GM18867 (cell line): Measurements from ENCODE around the gene PTPRN2.
"Not testable (repeated sequence)": the region's sequence is repeated elsewhere in the genome, so short reads cannot be mapped to it uniquely, and the experiment has no call there.

Experiments
- ATAC-seq: cut with Tn5 transposase; IDR thresholded peaks from one replicate; pipeline ENCODE4 v1.9.1; 2021; ENCODE audit warnings: mild to moderate bottlenecking, moderate library complexity; ENCODE audit not compliant: unreplicated experiment

PTPRN2 gene

GRCh38 chr7:158166386-158167340, 421.0 kb downstream of the PTPRN2 start:
- no peak for ATAC-seq

DNA sequence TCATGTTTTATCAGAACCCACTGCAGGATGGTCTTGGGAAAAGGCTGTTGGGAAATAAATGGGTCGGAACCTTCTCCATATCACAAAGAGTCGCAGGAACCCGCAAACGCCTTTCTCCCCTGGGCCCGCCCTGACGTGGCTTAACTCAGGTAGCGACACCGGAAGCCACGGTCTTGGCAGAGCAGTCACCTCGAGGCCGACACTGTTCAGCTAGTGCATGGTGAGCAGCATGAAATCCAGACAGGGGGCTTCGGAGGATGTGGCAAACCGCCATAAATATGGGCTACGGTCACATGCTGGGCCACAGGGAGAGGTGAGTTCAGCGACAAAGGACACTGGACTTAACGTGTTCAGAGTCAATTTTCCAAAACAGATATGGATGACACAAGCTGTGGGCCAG, 421.9 kb downstream of the PTPRN2 start:
- ATAC-seq: no peak

- ATAC-seq: no peak
These were observed 423.2 kb downstream of the PTPRN2 start for GRCh38 chr7:158164101-158165095.

- ATAC-seq: no peak
These were observed 426.4 kb downstream of the PTPRN2 start for GRCh38 chr7:158161194-158161593.

- no peak for ATAC-seq
These were observed 427.4 kb downstream of the PTPRN2 start for GRCh38 chr7:158160199-158160598.

DNA sequence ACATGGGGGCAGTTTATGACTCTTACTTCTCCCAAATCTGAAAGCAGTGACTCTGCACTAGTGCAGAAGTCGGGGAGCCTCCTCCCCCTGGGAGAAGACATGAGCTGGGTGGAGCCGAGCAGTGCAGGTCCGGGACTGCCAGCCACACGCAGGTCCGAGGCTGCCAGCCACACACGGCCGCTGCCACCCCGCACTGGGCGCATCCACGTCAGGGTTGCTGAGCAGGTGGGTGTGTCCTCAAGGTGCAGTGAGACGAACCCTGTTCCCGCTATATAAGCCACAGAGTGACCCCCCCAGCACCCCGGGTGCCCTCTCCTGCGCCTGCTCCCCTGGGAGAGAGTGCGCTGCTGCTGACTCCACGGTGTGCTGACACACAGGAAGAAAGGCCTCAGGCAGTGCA, 430.2 kb downstream of the PTPRN2 start:
- ATAC-seq: no peak

DNA sequence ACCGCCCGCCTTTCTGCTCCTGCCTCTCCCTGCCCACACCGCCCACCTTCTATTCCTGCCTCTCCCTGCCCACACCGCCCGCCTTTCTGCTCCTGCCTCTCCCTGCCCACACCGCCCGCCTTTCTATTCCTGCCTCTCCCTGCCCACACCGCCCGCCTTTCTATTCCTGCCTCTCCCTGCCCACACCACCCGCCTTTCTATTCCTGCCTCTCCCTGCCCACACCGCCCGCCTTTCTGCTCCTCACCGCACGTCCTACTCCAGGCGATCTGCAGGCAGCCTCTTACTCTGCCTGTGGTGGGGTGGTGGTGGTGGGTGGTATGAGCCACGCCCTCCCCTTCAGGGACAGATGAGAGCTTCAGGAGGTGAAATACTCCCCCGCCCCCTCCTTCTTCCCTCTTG, 436.4 kb downstream of the PTPRN2 start:
- ATAC-seq: not testable (repeated sequence)

DNA sequence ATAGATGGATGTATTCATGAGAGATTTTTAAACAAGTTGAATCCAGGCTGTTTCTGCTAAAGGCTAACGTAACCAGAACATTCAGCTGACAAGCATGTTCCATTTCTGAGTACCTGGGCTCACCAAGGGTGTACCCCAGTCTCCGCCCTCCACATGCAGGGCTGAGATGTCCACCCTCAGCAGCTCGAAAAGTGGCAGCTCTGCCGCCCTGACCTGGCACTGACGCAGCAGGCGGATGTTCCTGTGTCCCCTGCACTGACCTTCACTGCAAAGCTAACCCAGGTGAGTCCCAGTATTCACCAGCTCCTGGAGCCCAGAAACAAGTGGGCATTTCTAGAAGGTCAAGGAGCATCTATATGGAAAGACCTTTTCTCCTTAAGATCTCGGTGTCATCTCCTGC, 437.4 kb downstream of the PTPRN2 start:
- no peak for ATAC-seq

DNA sequence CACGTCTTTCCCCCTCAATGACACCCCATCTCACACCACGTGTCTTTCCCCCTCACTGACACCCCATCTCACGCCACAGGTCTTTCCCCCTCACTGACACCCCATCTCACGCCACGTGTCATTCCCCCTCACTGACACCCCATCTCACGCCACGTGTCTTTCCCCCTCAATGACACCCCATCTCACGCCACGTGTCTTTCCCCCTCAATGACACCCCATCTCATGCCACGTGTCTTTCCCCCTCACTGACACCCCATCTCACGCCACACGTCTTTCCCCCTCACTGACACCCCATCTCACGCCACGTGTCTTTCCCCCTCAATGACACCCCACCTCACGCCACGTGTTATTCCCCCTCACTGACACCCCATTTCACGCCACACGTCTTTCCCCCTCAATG, 440.2 kb downstream of the PTPRN2 start:
- not testable (repeated sequence) for ATAC-seq

GRCh38 chr7:158145370-158145769, 442.3 kb downstream of the PTPRN2 start:
- ATAC-seq: no peak

- ATAC-seq: no peak
These were observed 444.2 kb downstream of the PTPRN2 start for GRCh38 chr7:158143196-158144120.

DNA sequence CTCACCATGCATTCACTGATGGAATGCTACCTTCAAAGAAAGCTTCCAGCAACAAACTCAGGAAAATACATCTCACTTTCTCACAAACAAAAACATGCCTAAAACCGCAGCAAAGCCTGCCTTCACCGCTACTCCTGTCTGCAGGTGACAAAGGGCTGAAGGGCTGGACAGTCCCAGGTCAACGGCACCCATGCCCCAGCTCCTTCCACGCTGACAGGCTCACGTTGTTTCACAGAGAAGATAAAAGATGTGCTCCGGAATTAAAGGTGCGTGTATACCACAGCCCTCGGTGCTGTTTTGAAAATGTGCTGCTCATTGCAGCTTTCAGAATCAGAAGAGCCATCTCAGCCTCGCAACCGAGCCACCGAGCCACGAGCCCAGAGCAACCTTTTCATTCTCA, 445.0 kb downstream of the PTPRN2 start:
- ATAC-seq: no peak

GRCh38 chr7:158141806-158142518, 445.7 kb downstream of the PTPRN2 start:
- no peak for ATAC-seq

GRCh38 chr7:158141221-158141582, 446.4 kb downstream of the PTPRN2 start:
- ATAC-seq: no peak

- ATAC-seq: no peak
These were observed 446.9 kb downstream of the PTPRN2 start for GRCh38 chr7:158140538-158141220.

GRCh38 chr7:158139499-158139898, 448.1 kb downstream of the PTPRN2 start:
- ATAC-seq: no peak

DNA sequence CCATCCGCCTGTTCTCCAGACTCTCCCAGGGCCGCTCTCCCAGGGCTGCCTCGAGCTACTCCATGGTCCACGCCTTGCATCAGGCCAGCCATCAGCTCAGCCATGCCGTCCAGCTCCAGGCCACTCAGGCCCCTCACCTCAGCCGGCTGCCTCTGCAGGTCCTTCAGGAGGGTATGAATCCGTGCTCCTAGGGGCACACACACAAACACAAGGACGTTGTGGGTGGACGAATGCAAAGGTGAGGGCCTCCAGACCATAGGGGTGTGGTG, 449.4 kb downstream of the PTPRN2 start:
- no peak for ATAC-seq

- ATAC-seq: no peak
These were observed 449.9 kb downstream of the PTPRN2 start for GRCh38 chr7:158137516-158138328.

GRCh38 chr7:158135931-158136330, 451.7 kb downstream of the PTPRN2 start:
- no peak for ATAC-seq
